Activated T-helper 1 cell treated with anti-CD3 and anti-CD28 coated beads, Interleukin-2, amount 50 U/mL, for 16 hours (primary cell): ENCODE measurements around the gene NUBP1.

ENCODE experiments used
- DNase-seq, 2 donors: peaks; one replicate each; pipeline ENCODE4 v3.0.0-alpha.2; 2020; ENCODE audit warnings: low read depth in 1 of 2, low spot score in 1 of 2

NUBP1 gene

GRCh38 chr16:10799736-10800135 is 56.1 kb downstream of the NUBP1 start:
- DNase-seq: no peak

GRCh38 chr16:10805334-10805733 is 61.7 kb downstream of the NUBP1 start:
- DNase-seq: no peak

- no peak for DNase-seq
Observed at GRCh38 chr16:10806698-10807097, 63.1 kb downstream of the NUBP1 start.

GRCh38 chr16:10808218-10808617 is 64.6 kb downstream of the NUBP1 start:
- DNase-seq: no peak

GRCh38 chr16:10808850-10809249 is 65.2 kb downstream of the NUBP1 start:
- no peak for DNase-seq

- DNase-seq: no peak
Observed at GRCh38 chr16:10809706-10810105, 66.1 kb downstream of the NUBP1 start.

GRCh38 chr16:10812312-10813098 is 68.9 kb downstream of the NUBP1 start:
- DNase-seq: no peak

- DNase-seq: no peak
Observed at GRCh38 chr16:10813099-10813455, 69.4 kb downstream of the NUBP1 start.

- DNase-seq: no peak
Observed at GRCh38 chr16:10817514-10817913, 73.9 kb downstream of the NUBP1 start.

- DNase-seq: no peak
Observed at GRCh38 chr16:10817963-10818941, 74.6 kb downstream of the NUBP1 start, which contains the start of gene TVP23A. Gene TVP23A (minus strand): TSS chr16:10818794. CDS start chr16:10818493, 301 bp downstream.
